GM23338 (cell line): ENCODE measurements around the gene SCFD2.

Experiments
- CREB1 ChIP-seq: fragments of 250-450 bp; sonication (Bioruptor Pico); IDR thresholded peaks from 2 replicates; pipeline ENCODE4 v1.5.0; 2020; ENCODE audit warnings: low read depth, mild to moderate bottlenecking, moderate library complexity
- EZH2 ChIP-seq: fragments of 200-600 bp; sonication (generic); IDR thresholded peaks from one replicate; pipeline ENCODE4 v1.8.0; 2017; ENCODE audit warnings: antibody characterized with exemption, mild to moderate bottlenecking, low read depth; ENCODE audit not compliant: unreplicated experiment
- EZH2phosphoT487 ChIP-seq: fragments of 200-600 bp; sonication (generic); IDR thresholded peaks from one replicate; pipeline ENCODE4 v1.8.1; 2018; ENCODE audit warnings: antibody characterized with exemption; ENCODE audit not compliant: unreplicated experiment
- ZNF331 ChIP-seq: fragments of 250-450 bp; sonication (Bioruptor Pico); IDR thresholded peaks from 2 replicates; pipeline ENCODE4 v1.5.0; 2020; ENCODE audit warnings: low read depth, mild to moderate bottlenecking, moderate library complexity
- TF ChIP-seq, protein P1 (sequence below), 2 experiments: fragments of 200-600 bp in 1 of 2; sonication (generic) in 1 of 2; conservative IDR thresholded peaks; 2 replicates each; pipeline versions ENCODE4 v1.5.1 to v1.6.1; 2016 to 2017; ENCODE audit warnings: antibody characterized with exemption in 2 of 2, low read depth in 2 of 2, mild to moderate bottlenecking in 2 of 2, moderate library complexity in 1 of 2
- TF ChIP-seq, protein P2 (sequence below): IDR thresholded peaks from one replicate; pipeline ENCODE4 v1.6.1; 2018; ENCODE audit warnings: antibody characterized with exemption; ENCODE audit not compliant: unreplicated experiment

DNA sequence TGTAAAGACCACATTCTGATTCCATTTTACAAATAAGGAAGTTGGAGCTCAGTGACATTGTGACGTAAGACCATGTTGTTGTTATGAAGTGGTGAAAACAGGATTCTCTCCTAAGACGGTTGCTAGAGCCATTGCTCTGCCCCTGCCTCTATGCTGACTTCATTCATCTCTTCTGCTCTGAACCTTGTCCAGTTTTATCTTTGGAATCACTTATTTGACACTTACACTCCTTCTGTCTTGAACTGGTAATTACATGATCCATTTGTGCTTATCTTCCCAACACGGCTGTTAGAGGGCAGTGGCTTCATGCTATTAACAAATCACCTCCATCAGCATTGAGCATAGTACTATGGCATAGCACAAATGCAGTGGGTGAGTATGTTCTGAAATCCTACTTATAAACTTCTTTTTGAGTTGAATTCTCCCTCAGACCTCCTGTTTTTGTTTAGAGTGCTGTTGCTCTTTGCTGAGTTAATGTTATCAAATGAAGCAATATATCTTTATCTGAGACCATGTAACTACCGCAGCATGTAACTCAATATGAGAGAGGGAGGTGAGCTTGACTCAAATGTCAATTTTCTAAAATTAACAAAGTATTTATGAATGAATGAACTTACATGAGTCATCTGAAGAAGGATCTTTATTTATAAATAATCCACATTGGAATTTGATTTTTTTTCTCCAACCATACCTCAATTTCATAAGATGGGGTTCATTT is 326.0 kb downstream of the SCFD2 start:
- TF ChIP-seq, protein P1, sequence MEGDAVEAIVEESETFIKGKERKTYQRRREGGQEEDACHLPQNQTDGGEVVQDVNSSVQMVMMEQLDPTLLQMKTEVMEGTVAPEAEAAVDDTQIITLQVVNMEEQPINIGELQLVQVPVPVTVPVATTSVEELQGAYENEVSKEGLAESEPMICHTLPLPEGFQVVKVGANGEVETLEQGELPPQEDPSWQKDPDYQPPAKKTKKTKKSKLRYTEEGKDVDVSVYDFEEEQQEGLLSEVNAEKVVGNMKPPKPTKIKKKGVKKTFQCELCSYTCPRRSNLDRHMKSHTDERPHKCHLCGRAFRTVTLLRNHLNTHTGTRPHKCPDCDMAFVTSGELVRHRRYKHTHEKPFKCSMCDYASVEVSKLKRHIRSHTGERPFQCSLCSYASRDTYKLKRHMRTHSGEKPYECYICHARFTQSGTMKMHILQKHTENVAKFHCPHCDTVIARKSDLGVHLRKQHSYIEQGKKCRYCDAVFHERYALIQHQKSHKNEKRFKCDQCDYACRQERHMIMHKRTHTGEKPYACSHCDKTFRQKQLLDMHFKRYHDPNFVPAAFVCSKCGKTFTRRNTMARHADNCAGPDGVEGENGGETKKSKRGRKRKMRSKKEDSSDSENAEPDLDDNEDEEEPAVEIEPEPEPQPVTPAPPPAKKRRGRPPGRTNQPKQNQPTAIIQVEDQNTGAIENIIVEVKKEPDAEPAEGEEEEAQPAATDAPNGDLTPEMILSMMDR (conservative IDR thresholded peaks at IDR 0.05; ENCODE audit: low read depth in 2 of 2), result no peak
- TF ChIP-seq EZH2phosphoT487 (no peak), CREB1 (CRISPR knock-in tag) (no peak), ZNF331 (CRISPR knock-in tag) (no peak), EZH2 (no peak)
- TF ChIP-seq, protein P2, sequence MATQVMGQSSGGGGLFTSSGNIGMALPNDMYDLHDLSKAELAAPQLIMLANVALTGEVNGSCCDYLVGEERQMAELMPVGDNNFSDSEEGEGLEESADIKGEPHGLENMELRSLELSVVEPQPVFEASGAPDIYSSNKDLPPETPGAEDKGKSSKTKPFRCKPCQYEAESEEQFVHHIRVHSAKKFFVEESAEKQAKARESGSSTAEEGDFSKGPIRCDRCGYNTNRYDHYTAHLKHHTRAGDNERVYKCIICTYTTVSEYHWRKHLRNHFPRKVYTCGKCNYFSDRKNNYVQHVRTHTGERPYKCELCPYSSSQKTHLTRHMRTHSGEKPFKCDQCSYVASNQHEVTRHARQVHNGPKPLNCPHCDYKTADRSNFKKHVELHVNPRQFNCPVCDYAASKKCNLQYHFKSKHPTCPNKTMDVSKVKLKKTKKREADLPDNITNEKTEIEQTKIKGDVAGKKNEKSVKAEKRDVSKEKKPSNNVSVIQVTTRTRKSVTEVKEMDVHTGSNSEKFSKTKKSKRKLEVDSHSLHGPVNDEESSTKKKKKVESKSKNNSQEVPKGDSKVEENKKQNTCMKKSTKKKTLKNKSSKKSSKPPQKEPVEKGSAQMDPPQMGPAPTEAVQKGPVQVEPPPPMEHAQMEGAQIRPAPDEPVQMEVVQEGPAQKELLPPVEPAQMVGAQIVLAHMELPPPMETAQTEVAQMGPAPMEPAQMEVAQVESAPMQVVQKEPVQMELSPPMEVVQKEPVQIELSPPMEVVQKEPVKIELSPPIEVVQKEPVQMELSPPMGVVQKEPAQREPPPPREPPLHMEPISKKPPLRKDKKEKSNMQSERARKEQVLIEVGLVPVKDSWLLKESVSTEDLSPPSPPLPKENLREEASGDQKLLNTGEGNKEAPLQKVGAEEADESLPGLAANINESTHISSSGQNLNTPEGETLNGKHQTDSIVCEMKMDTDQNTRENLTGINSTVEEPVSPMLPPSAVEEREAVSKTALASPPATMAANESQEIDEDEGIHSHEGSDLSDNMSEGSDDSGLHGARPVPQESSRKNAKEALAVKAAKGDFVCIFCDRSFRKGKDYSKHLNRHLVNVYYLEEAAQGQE, result no peak
